ENCODE results near the gene HAUS3. TPM values are rescaled to one million over a fixed set of nuclear protein-coding genes. Genes with fewer than 3 reads are reported as not detected.

The HAUS3 gene
- total RNA-seq, 3 donors from 2014 or later, result 9.9 to 13.7 (median 11.4) TPM

DNA sequence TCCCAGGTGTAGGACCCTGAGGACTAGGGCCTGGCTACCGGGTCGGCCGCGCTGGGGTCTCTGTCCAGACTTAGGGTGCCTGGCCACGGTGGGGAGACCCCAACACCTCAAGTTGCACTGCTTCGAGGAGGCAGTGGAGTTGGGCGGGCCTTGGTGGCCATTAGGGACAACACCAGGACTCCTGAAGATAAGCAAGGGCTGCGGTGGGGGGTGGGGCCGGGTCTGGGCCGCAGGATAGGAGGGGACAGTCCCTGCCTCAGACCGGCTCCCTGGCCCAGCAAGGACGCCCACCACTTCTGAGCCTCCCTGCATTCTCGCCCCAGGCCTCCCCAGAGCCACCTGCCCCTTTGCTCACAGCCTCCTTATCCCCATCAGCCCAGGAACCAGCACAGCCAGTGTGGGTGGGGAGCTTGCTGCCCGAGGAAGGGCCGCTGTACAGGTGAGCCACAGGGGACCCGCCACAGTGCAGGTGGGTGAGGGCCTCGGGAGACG, 25.4 kb upstream of the HAUS3 start:
- no peak for ATAC-seq

DNA sequence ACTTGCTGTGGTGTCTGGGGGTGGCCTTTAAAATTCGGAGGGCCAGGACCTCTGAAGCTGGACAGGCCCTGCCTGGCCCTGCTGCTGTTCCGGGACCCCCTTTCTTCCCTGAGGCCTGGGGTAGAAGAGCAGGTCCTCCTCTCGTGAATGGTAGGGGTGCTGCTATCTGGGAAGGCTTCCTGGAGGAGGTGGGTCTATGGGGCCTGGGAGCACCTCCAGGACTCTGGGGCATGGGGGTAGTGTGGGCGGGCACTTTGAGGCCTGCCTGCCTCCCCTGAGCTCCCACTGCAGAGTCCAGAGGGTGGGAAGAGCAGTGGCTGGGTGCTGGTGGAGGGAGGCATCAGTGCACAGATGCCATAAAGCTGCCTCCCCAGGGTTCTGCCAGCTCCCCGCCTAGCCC, 24.9 kb upstream of the HAUS3 start:
- ATAC-seq (no peak), DNase-seq (peak in 1 of 3 donors; percentile 38)
- no peaks in the 10 kb centered on the region for H3K9me3 ChIP-seq
- intact Hi-C loops (cut with DNase I, micrococcal nuclease), result no loop called here
- no peak overlapping the region for H3K4me3 ChIP-seq
- peaks cover 6% of the 10 kb centered on the region for H3K4me1 ChIP-seq (ENCODE audit: low read depth)
- H3K36me3 ChIP-seq (ENCODE audit: low read depth), result peaks cover 5% of the 10 kb centered on the region
- TF ChIP-seq, protein P1, sequence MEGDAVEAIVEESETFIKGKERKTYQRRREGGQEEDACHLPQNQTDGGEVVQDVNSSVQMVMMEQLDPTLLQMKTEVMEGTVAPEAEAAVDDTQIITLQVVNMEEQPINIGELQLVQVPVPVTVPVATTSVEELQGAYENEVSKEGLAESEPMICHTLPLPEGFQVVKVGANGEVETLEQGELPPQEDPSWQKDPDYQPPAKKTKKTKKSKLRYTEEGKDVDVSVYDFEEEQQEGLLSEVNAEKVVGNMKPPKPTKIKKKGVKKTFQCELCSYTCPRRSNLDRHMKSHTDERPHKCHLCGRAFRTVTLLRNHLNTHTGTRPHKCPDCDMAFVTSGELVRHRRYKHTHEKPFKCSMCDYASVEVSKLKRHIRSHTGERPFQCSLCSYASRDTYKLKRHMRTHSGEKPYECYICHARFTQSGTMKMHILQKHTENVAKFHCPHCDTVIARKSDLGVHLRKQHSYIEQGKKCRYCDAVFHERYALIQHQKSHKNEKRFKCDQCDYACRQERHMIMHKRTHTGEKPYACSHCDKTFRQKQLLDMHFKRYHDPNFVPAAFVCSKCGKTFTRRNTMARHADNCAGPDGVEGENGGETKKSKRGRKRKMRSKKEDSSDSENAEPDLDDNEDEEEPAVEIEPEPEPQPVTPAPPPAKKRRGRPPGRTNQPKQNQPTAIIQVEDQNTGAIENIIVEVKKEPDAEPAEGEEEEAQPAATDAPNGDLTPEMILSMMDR (IDR thresholded peaks at IDR 0.05), result no peak

More for the DNA sequence above, 25.4 kb upstream of the HAUS3 start:
- Histone ChIP-seq H3K4me3 (no peak overlapping the region), H3K36me3 (ENCODE audit: low read depth) (peaks cover under 1% of the 10 kb centered on the region), H3K4me1 (ENCODE audit: low read depth) (peaks cover 5% of the 10 kb centered on the region), H3K9me3 (no peaks in the 10 kb centered on the region)
- TF ChIP-seq, protein P1 (IDR thresholded peaks at IDR 0.05), result no peak
- DNase-seq, result no peak
- intact Hi-C loops (cut with DNase I, micrococcal nuclease), result no loop called here

DNA sequence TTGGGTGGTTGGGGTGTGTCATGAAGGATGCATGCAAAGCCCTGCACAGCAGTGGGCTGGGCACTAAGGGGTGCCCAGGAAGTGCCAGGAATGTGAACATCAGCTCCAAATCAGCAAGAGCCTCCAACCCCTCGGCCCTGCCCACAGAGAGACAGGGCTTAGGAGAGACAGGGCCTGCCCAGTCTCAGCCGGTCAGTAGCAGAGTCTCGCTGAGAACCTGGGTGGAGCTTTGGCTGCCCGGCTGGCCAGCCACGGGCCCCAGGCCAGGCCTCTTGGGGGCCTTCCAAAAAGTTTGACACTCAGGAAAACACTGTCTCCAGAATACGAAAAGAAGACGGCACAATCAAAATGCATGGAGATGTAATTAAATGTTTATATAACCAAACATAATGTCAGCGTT, 24.3 kb upstream of the HAUS3 start:
- TF ChIP-seq, protein P1 (IDR thresholded peaks at IDR 0.05), result no peak
- H3K36me3 ChIP-seq (ENCODE audit: low read depth), result peaks cover 5% of the 10 kb centered on the region
- DNase-seq (peak in 2 of 3 donors; percentile 40 to 45), ATAC-seq (no peak)
- no peak overlapping the region for H3K4me3 ChIP-seq
- H3K9me3 ChIP-seq, result no peaks in the 10 kb centered on the region
- intact Hi-C loops (cut with DNase I, micrococcal nuclease), result no loop called here
- H3K4me1 ChIP-seq (ENCODE audit: low read depth), result peaks cover 6% of the 10 kb centered on the region

DNA sequence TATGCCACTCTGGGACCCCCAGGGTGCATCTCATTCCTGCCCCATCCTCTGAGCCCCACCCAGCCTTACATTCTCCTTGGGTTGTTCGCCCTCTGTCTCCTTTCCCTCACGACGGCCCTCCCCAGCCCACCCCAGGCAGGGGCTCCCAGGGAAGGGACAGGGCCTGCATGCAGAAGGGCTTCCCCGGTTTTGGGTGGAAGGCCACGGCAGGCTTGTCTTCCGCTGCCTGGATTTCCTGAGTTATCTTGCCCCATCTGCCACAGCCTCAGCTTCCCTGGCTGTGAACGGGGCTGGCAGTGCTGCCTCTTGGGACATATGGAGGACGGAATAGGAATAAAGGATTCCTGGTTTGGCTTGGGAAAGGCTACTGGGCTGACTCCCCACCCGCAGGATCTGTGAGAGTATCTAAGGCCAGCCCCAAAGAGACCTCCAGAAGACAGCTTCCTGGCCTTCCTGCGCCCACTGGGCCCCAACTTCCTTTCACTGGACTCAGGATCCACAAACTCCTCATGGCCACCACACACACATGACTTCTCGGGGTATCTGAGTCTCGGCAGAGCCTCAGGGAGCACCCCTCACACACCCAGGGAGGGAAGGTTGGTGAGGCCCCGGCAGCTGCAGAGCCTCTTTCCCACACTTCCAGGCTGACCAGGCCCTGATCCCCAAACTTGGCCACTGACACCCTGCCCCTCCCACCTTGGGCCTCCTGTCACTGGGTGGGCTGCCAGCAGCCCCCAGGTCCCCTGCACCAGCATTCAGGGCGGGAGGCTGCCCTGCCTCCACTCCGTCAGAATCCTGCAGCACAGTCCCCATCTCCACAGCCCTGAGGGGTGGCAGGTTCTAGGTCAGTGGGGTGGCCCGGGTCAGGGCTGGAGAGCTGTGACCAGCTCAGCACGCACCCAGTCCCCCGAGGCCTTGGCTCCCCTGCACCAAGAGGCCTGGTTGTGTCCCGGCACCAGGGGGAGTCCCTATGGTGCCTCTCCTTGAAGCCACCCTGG, 23.5 kb upstream of the HAUS3 start:
- DNase-seq, result peak in 2 of 3 donors; percentile 18 to 42
- Histone ChIP-seq H3K36me3 (ENCODE audit: low read depth) (peaks cover 5% of the 10 kb centered on the region), H3K4me3 (no peak overlapping the region), H3K9me3 (no peaks in the 10 kb centered on the region), H3K4me1 (ENCODE audit: low read depth) (peaks cover 12% of the 10 kb centered on the region)
- ATAC-seq, result no peak
- intact Hi-C loops (cut with DNase I, micrococcal nuclease), result no loop called here
- TF ChIP-seq, protein P1 (IDR thresholded peaks at IDR 0.05), result no peak

DNA sequence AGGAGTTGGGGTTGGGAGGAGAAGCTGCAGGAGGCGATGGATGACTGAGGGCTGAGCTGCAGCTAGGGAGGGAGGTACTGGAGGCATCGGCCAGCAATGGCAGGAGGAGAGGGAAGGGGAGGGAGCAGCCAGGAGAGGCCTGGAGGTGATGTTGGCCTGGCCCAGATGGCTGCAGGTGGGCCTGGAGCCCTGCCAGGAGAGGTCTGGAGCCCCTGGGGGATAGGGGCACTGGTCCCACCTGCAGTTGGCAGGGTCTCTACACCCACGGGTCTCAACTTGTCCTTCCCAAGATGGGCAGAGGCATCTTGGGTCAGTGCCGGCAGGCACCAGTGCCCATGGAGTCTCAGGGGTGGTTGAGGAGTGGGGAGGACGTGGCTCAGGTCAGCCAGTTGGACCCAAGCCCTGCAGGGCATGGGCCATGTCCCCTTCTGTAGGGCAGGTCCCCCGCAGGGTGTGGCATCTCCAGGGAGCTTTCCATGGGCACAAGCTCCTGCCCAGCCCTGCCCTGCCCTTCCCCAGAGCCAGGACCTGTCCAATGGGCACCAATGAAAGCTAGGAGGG, 22.6 kb upstream of the HAUS3 start:
- DNase-seq, result peak in 2 of 3 donors; percentile 31 to 52
- TF ChIP-seq, protein P1 (IDR thresholded peaks at IDR 0.05), result no peak
- Histone ChIP-seq H3K9me3 (no peaks in the 10 kb centered on the region), H3K36me3 (ENCODE audit: low read depth) (peaks cover 5% of the 10 kb centered on the region), H3K4me3 (no peak overlapping the region), H3K4me1 (ENCODE audit: low read depth) (peaks cover 20% of the 10 kb centered on the region)
- ATAC-seq, result no peak
- intact Hi-C loops (cut with DNase I, micrococcal nuclease), result no loop called here

All from mucosa of descending colon (tissue), 3 donors.